Measurements from ENCODE around the gene ADGRD1.

DNA sequence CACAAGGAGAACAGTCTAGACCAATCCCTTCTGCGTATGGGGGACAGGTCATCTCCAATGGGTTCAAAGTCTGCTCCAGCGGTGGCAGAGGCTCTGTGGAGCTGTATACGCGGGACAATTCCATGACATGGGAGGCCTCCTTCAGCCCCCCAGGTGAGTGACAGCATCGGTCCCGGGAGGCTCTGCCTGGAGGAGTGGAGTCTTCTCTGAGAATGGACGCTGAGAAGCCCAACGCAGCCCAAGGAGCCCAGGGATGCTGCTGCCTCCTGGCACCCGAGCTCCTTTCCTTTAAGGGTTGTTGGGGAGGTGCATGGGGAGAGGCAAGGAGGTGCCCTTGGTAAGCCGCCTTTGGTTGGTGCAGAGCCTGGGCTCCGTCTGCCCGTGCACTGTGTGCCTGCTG, 28.2 kb downstream of the ADGRD1 start:
- TF ChIP-seq, protein P1, sequence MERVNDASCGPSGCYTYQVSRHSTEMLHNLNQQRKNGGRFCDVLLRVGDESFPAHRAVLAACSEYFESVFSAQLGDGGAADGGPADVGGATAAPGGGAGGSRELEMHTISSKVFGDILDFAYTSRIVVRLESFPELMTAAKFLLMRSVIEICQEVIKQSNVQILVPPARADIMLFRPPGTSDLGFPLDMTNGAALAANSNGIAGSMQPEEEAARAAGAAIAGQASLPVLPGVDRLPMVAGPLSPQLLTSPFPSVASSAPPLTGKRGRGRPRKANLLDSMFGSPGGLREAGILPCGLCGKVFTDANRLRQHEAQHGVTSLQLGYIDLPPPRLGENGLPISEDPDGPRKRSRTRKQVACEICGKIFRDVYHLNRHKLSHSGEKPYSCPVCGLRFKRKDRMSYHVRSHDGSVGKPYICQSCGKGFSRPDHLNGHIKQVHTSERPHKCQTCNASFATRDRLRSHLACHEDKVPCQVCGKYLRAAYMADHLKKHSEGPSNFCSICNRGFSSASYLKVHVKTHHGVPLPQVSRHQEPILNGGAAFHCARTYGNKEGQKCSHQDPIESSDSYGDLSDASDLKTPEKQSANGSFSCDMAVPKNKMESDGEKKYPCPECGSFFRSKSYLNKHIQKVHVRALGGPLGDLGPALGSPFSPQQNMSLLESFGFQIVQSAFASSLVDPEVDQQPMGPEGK (CRISPR knock-in tag; IDR thresholded peaks at IDR 0.05; ENCODE audit: borderline replicate concordance) = no peak
- no peak for TF ChIP-seq RARB (CRISPR knock-in tag; IDR thresholded peaks at IDR 0.05)
- TF ChIP-seq ZFP30 (CRISPR knock-in tag; IDR thresholded peaks at IDR 0.05) = no peak
- TF ChIP-seq TOX (CRISPR knock-in tag; IDR thresholded peaks at IDR 0.05; ENCODE audit: borderline replicate concordance) = no peak
- TF ChIP-seq ZFP3 (CRISPR knock-in tag; IDR thresholded peaks at IDR 0.05) = no peak
- TF ChIP-seq ARNTL (CRISPR knock-in tag; IDR thresholded peaks at IDR 0.05; ENCODE audit: borderline replicate concordance, low read depth) = no peak
- no peak for TF ChIP-seq SNAI2 (CRISPR knock-in tag; IDR thresholded peaks at IDR 0.05)
- no peak for TF ChIP-seq TCF4 (CRISPR knock-in tag; IDR thresholded peaks at IDR 0.05; ENCODE audit: borderline replicate concordance)
- TF ChIP-seq GLIS3 (CRISPR knock-in tag; IDR thresholded peaks at IDR 0.05) = no peak
- TF ChIP-seq, protein P2, sequence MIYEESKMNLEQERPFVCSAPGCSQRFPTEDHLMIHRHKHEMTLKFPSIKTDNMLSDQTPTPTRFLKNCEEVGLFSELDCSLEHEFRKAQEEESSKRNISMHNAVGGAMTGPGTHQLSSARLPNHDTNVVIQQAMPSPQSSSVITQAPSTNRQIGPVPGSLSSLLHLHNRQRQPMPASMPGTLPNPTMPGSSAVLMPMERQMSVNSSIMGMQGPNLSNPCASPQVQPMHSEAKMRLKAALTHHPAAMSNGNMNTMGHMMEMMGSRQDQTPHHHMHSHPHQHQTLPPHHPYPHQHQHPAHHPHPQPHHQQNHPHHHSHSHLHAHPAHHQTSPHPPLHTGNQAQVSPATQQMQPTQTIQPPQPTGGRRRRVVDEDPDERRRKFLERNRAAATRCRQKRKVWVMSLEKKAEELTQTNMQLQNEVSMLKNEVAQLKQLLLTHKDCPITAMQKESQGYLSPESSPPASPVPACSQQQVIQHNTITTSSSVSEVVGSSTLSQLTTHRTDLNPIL (CRISPR knock-in tag; IDR thresholded peaks at IDR 0.05; ENCODE audit: low read depth) = no peak
- TF ChIP-seq ZNF565 (CRISPR knock-in tag; conservative IDR thresholded peaks at IDR 0.05; ENCODE audit: low read depth) = no peak
- no peak for TF ChIP-seq OSR1 (CRISPR knock-in tag; IDR thresholded peaks at IDR 0.05)
- TF ChIP-seq ISL1 (CRISPR knock-in tag; IDR thresholded peaks at IDR 0.05) = no peak
- TF ChIP-seq CSDC2 (CRISPR knock-in tag; IDR thresholded peaks at IDR 0.05) = no peak
